KMS-11 (cell line): ENCODE measurements around the gene PCLO.

Source experiments
- H2AFZ ChIP-seq: fragments of 200-600 bp; sonication (generic); 2 replicates; pipeline ENCODE4 v1.6.1; 2016; ENCODE audit warnings: antibody characterized with exemption, mixed run types, low read depth
- H3K27ac ChIP-seq: fragments of 200-600 bp; sonication (generic); 2 replicates; pipeline ENCODE4 v1.6.1; 2016; ENCODE audit warnings: mild to moderate bottlenecking, mixed run types
- H3K27me3 ChIP-seq: fragments of 200-600 bp; sonication (generic); 2 replicates; pipeline ENCODE4 v1.6.1; 2017; ENCODE audit warnings: mild to moderate bottlenecking, low read depth, mixed run types, moderate library complexity; ENCODE audit not compliant: insufficient read depth
- H3K36me3 ChIP-seq: fragments of 200-600 bp; sonication (generic); 2 replicates; pipeline ENCODE4 v1.6.1; 2017; ENCODE audit warnings: mild to moderate bottlenecking, mixed run types; ENCODE audit not compliant: insufficient read depth
- H3K4me1 ChIP-seq: fragments of 200-600 bp; sonication (generic); 2 replicates; pipeline ENCODE4 v1.6.1; 2016; ENCODE audit warnings: mild to moderate bottlenecking, low read depth, mixed run types; ENCODE audit not compliant: poor library complexity, severe bottlenecking
- H3K4me2 ChIP-seq: fragments of 200-600 bp; sonication (generic); 2 replicates; pipeline ENCODE4 v1.7.0; 2016; ENCODE audit warnings: mild to moderate bottlenecking, mixed run types
- H3K4me3 ChIP-seq: fragments of 200-600 bp; sonication (generic); IDR thresholded peaks from 2 replicates; pipeline ENCODE4 v1.6.1; 2017; ENCODE audit warnings: low read depth, low read length, mixed read lengths; ENCODE audit not compliant: insufficient read depth
- H3K79me2 ChIP-seq: fragments of 200-600 bp; sonication (generic); 2 replicates; pipeline ENCODE4 v1.6.1; 2016; ENCODE audit warnings: low read depth, mixed run types; ENCODE audit not compliant: insufficient read depth
- H3K9ac ChIP-seq: fragments of 200-600 bp; sonication (generic); 2 replicates; pipeline ENCODE4 v1.6.1; 2016; ENCODE audit warnings: mild to moderate bottlenecking, mixed run types
- H4K20me1 ChIP-seq: fragments of 200-600 bp; sonication (generic); 2 replicates; pipeline ENCODE4 v1.6.1; 2016; ENCODE audit warnings: mild to moderate bottlenecking, mixed run types; ENCODE audit not compliant: insufficient read depth
- CTCF ChIP-seq: fragments of 200-600 bp; sonication (generic); conservative IDR thresholded peaks from 2 replicates; pipeline ENCODE4 v1.6.1; 2017; ENCODE audit warnings: low read depth, mild to moderate bottlenecking, antibody characterized with exemption, low read length, moderate library complexity, mixed read lengths

Gene PCLO

GRCh38 chr7:83014546-83014945, 148.1 kb downstream of the PCLO start:
- H2AFZ ChIP-seq = no peak overlapping the region
- H3K4me2 ChIP-seq = no peak overlapping the region
- no peaks in the 10 kb centered on the region for H3K4me1 ChIP-seq
- no peak for TF ChIP-seq CTCF
- H3K79me2 ChIP-seq = no peaks in the 10 kb centered on the region
- H3K4me3 ChIP-seq = no peak overlapping the region
- H3K9ac ChIP-seq = no peak overlapping the region
- H3K36me3 ChIP-seq = no peaks in the 10 kb centered on the region
- no peaks in the 10 kb centered on the region for H3K27me3 ChIP-seq
- no peak overlapping the region for H3K27ac ChIP-seq
- H4K20me1 ChIP-seq = no peaks in the 10 kb centered on the region

GRCh38 chr7:83011954-83012353, 150.7 kb downstream of the PCLO start:
- Histone ChIP-seq H3K4me1 (no peaks in the 10 kb centered on the region), H2AFZ (no peak overlapping the region), H3K27me3 (no peaks in the 10 kb centered on the region), H3K79me2 (no peaks in the 10 kb centered on the region), H4K20me1 (no peaks in the 10 kb centered on the region), H3K27ac (no peak overlapping the region), H3K4me3 (no peak overlapping the region), H3K4me2 (no peak overlapping the region), H3K36me3 (no peaks in the 10 kb centered on the region), H3K9ac (no peak overlapping the region)
- TF ChIP-seq CTCF = no peak

- no peak overlapping the region for H2AFZ ChIP-seq
- no peak overlapping the region for H3K4me3 ChIP-seq
- no peaks in the 10 kb centered on the region for H3K4me1 ChIP-seq
- H3K27me3 ChIP-seq = no peaks in the 10 kb centered on the region
- H3K9ac ChIP-seq = no peak overlapping the region
- H3K27ac ChIP-seq = no peak overlapping the region
- no peaks in the 10 kb centered on the region for H3K36me3 ChIP-seq
- TF ChIP-seq CTCF = 0 out of 2 replicates have a peak, but pooled peaks have one; percentile 28
- no peaks in the 10 kb centered on the region for H4K20me1 ChIP-seq
- H3K79me2 ChIP-seq = no peaks in the 10 kb centered on the region
- no peak overlapping the region for H3K4me2 ChIP-seq
These were observed 157.3 kb downstream of the PCLO start for GRCh38 chr7:83005410-83005809.

- Histone ChIP-seq H3K4me3 (no peak overlapping the region), H3K27ac (no peak overlapping the region), H2AFZ (no peak overlapping the region), H3K4me2 (no peak overlapping the region), H3K79me2 (no peaks in the 10 kb centered on the region), H3K9ac (no peak overlapping the region), H3K27me3 (no peaks in the 10 kb centered on the region), H3K36me3 (no peaks in the 10 kb centered on the region), H3K4me1 (no peaks in the 10 kb centered on the region), H4K20me1 (no peaks in the 10 kb centered on the region)
- TF ChIP-seq CTCF = no peak
These were observed 161.2 kb downstream of the PCLO start for GRCh38 chr7:83001362-83002040.
